Neural progenitor cell (in vitro differentiated cells): ENCODE measurements around the gene NKD2. TPM values are rescaled to one million over a fixed set of nuclear protein-coding genes. Genes with fewer than 3 reads are reported as not detected.

Experiments
- DNase-seq: peaks from one replicate; pipeline ENCODE4 v3.0.0-alpha.2; 2016; ENCODE audit warnings: low spot score
- H2AFZ ChIP-seq: fragments of 200-600 bp; sonication (generic); replicated peaks from 2 replicates; pipeline ENCODE4 v1.6.1; 2016; ENCODE audit warnings: antibody characterized with exemption
- H3F3A ChIP-seq: fragments of 200-600 bp; sonication (generic); 2 replicates; pipeline ENCODE4 v1.6.1; 2016; ENCODE audit warnings: antibody characterized with exemption, low read depth
- H3K27ac ChIP-seq: fragments of 200-600 bp; sonication (generic); 2 replicates; pipeline ENCODE4 v1.5.1; 2016; ENCODE audit warnings: mild to moderate bottlenecking
- H3K27me3 ChIP-seq: fragments of 200-600 bp; sonication (generic); 2 replicates; pipeline ENCODE4 v1.6.1; 2016; ENCODE audit warnings: mild to moderate bottlenecking, moderate library complexity
- H3K36me3 ChIP-seq: fragments of 200-600 bp; sonication (generic); 2 replicates; pipeline ENCODE4 v1.5.1; 2016
- H3K4me1 ChIP-seq: fragments of 200-600 bp; sonication (generic); 2 replicates; pipeline ENCODE4 v1.6.1; 2016; ENCODE audit warnings: mixed run types
- H3K4me2 ChIP-seq: fragments of 200-600 bp; sonication (generic); 2 replicates; pipeline ENCODE4 v1.6.1; 2016
- H3K4me3 ChIP-seq: fragments of 200-600 bp; sonication (generic); 2 replicates; pipeline ENCODE4 v1.5.1; 2016
- H3K79me2 ChIP-seq: fragments of 200-600 bp; sonication (generic); 2 replicates; pipeline ENCODE4 v1.6.1; 2016; ENCODE audit warnings: low read depth
- H3K9ac ChIP-seq: fragments of 200-600 bp; sonication (generic); 2 replicates; pipeline ENCODE4 v1.6.1; 2016
- H3K9me3 ChIP-seq: fragments of 200-600 bp; sonication (generic); 2 replicates; pipeline ENCODE4 v1.5.1; 2016; ENCODE audit warnings: low read depth
- H4K20me1 ChIP-seq: fragments of 200-600 bp; sonication (generic); 2 replicates; pipeline ENCODE4 v1.6.1; 2016; ENCODE audit warnings: low read depth
- H3K27ac Mint-ChIP-seq: 3 replicates; pipeline ENCODE4 v1.8.0; 2021; ENCODE audit warnings: mixed read lengths
- H3K27me3 Mint-ChIP-seq: 2 replicates; pipeline ENCODE4 v1.8.0; 2022; ENCODE audit warnings: low read depth, mild to moderate bottlenecking, inconsistent platforms, moderate library complexity, mixed read lengths; ENCODE audit not compliant: insufficient read depth
- H3K36me3 Mint-ChIP-seq: 3 replicates; pipeline ENCODE4 v1.8.0; 2021; ENCODE audit warnings: mixed read lengths
- H3K4me1 Mint-ChIP-seq: 3 replicates; pipeline ENCODE4 v1.8.0; 2021; ENCODE audit warnings: mixed read lengths
- H3K4me3 Mint-ChIP-seq: 3 replicates; pipeline ENCODE4 v1.8.0; 2021; ENCODE audit warnings: mild to moderate bottlenecking, moderate library complexity, mixed read lengths
- H3K9me3 Mint-ChIP-seq: 3 replicates; pipeline ENCODE4 v1.8.0; 2020; ENCODE audit warnings: mixed read lengths
- CTCF ChIP-seq: fragments of 200-600 bp; sonication (generic); IDR thresholded peaks from 2 replicates; pipeline ENCODE4 v1.5.1; 2017; ENCODE audit warnings: antibody characterized with exemption, mild to moderate bottlenecking
- EZH2 ChIP-seq: fragments of 200-600 bp; sonication (generic); IDR thresholded peaks from 2 replicates; pipeline ENCODE4 v1.6.1; 2017; ENCODE audit warnings: antibody characterized with exemption, mild to moderate bottlenecking, moderate library complexity
- EZH2phosphoT487 ChIP-seq: fragments of 200-600 bp; sonication (generic); IDR thresholded peaks from 2 replicates; pipeline ENCODE4 v1.6.1; 2017; ENCODE audit warnings: antibody characterized with exemption
- microRNA-seq: library from miRNA; unstranded; fragments of <30 nt; microRNA quantifications from one replicate; pipeline ENCODE4, GENCODE V29; 2016
- small RNA-seq: library from RNA; depleted of rRNA; stranded (forward); fragments of <200 nt; gene quantifications from one replicate; pipeline ENCODE3, GENCODE V24; 2015
- total RNA-seq: library from RNA; depleted of rRNA; stranded (reverse); fragments of >200 nt; gene quantifications from 2 replicates; pipeline ENCODE4 v1.2.3, GENCODE V29; 2015; ENCODE audit warnings: low replicate concordance

The NKD2 gene
- total RNA-seq, 1 donor from 2014 or later = 1.3 TPM

GRCh38 chr5:1086871-1087270 lies 78.3 kb downstream of the NKD2 start:
- Histone ChIP-seq H3K36me3 (no peaks in the 10 kb centered on the region), H3K4me3 (no peak overlapping the region), H3K4me2 (no peak overlapping the region), H3K9me3 (no peaks in the 10 kb centered on the region), H4K20me1 (no peaks in the 10 kb centered on the region), H3K9ac (no peak overlapping the region), H3K27me3 (no peaks in the 10 kb centered on the region), H3K4me1 (no peaks in the 10 kb centered on the region), H2AFZ (no peak overlapping the region), H3F3A (no peaks in the 10 kb centered on the region), H3K27ac (no peak overlapping the region), H3K79me2 (no peaks in the 10 kb centered on the region)
- DNase-seq = no peak
- no peaks in the 10 kb centered on the region for H3K9me3 Mint-ChIP-seq
- TF ChIP-seq EZH2 (no peak), EZH2phosphoT487 (no peak), CTCF (no peak)
- peaks cover 3% of the 10 kb centered on the region for H3K36me3 Mint-ChIP-seq
- H3K4me1 Mint-ChIP-seq = peaks cover 3% of the 10 kb centered on the region
- H3K27me3 Mint-ChIP-seq = peaks cover 2% of the 10 kb centered on the region
- no peak overlapping the region for H3K4me3 Mint-ChIP-seq
- no peak overlapping the region for H3K27ac Mint-ChIP-seq

GRCh38 chr5:1087428-1087827 lies 78.8 kb downstream of the NKD2 start:
- Histone ChIP-seq H2AFZ (no peak overlapping the region), H3K36me3 (no peaks in the 10 kb centered on the region), H3F3A (no peaks in the 10 kb centered on the region), H4K20me1 (no peaks in the 10 kb centered on the region), H3K27ac (no peak overlapping the region), H3K79me2 (no peaks in the 10 kb centered on the region), H3K9me3 (no peaks in the 10 kb centered on the region), H3K27me3 (no peaks in the 10 kb centered on the region), H3K9ac (no peak overlapping the region), H3K4me1 (no peaks in the 10 kb centered on the region), H3K4me3 (no peak overlapping the region), H3K4me2 (no peak overlapping the region)
- Mint-ChIP-seq H3K36me3 (peaks cover 3% of the 10 kb centered on the region), H3K27me3 (peaks cover 3% of the 10 kb centered on the region), H3K27ac (no peak overlapping the region), H3K4me1 (peaks cover 3% of the 10 kb centered on the region), H3K4me3 (no peak overlapping the region), H3K9me3 (no peaks in the 10 kb centered on the region)
- DNase-seq = no peak
- TF ChIP-seq CTCF = no peak
- TF ChIP-seq EZH2phosphoT487 = no peak
- no peak for TF ChIP-seq EZH2

- Mint-ChIP-seq H3K27me3 (peaks cover 3% of the 10 kb centered on the region), H3K4me1 (peaks cover 3% of the 10 kb centered on the region), H3K9me3 (no peaks in the 10 kb centered on the region), H3K36me3 (peaks cover 3% of the 10 kb centered on the region), H3K27ac (no peak overlapping the region), H3K4me3 (no peak overlapping the region)
- TF ChIP-seq EZH2 (no peak), EZH2phosphoT487 (no peak), CTCF (no peak)
- no peaks in the 10 kb centered on the region for H4K20me1 ChIP-seq
- DNase-seq = no peak
- no peak overlapping the region for H3K4me3 ChIP-seq
- H3K36me3 ChIP-seq = no peaks in the 10 kb centered on the region
- H3K9me3 ChIP-seq = no peaks in the 10 kb centered on the region
- no peak overlapping the region for H3K4me2 ChIP-seq
- H2AFZ ChIP-seq = no peak overlapping the region
- H3F3A ChIP-seq = no peaks in the 10 kb centered on the region
- H3K79me2 ChIP-seq = no peaks in the 10 kb centered on the region
- no peaks in the 10 kb centered on the region for H3K4me1 ChIP-seq
- no peak overlapping the region for H3K27ac ChIP-seq
- no peak overlapping the region for H3K9ac ChIP-seq
- no peaks in the 10 kb centered on the region for H3K27me3 ChIP-seq
Measured at GRCh38 chr5:1088031-1088430, 79.4 kb downstream of the NKD2 start.

Small RNAs within 50 kb of the gene (microRNA-seq; reads per million reads assigned to microRNA genes)
- gene MIR4635 = not detected

Small RNAs within 50 kb of the gene (small RNA-seq; reads per million reads assigned to genes)
- gene MIR4635 = not detected

Other genes starting within 250 kb of the NKD2 start
- 0.25 and 0.60 TPM in 2 replicates for gene ZDHHC11B, start 224.1 kb upstream of the NKD2 start, total RNA-seq
- 0.92 and 9.5 TPM in 2 replicates for gene ZDHHC11, start 157.8 kb upstream of the NKD2 start, total RNA-seq
- 37.5 and 45.1 TPM in 2 replicates for gene BRD9, start 116.0 kb upstream of the NKD2 start, total RNA-seq
- 32.3 and 32.6 TPM in 2 replicates for gene TRIP13, start 115.9 kb upstream of the NKD2 start, total RNA-seq
- 7.5 and 27.3 TPM in 2 replicates for gene SLC12A7, start 103.3 kb downstream of the NKD2 start, total RNA-seq
- gene SLC6A19, start 192.8 kb downstream of the NKD2 start, total RNA-seq = not detected in 2 replicates
- gene SLC6A18, start 216.6 kb downstream of the NKD2 start, total RNA-seq = not detected in 2 replicates